G401 (cell line): ENCODE results near the gene RIC1. TPM values are rescaled to one million over a fixed set of nuclear protein-coding genes. Genes with fewer than 3 reads are reported as not detected.
"Not testable (repeated sequence)": the region's sequence is repeated elsewhere in the genome, so short reads cannot be mapped to it uniquely, and the experiment has no call there.

Source experiments
- DNase-seq: peaks from one replicate; pipeline ENCODE4 v3.0.0-alpha.2; 2015; ENCODE audit warnings: low spot score
- in situ Hi-C: cut with HindIII; loops from 2 replicates; pipeline ENCODE4 v1.10.0; 2016; ENCODE audit warnings: low sequenced_read_pairs, mixed read lengths
- total RNA-seq: library from RNA; depleted of rRNA; stranded (reverse); fragments of >200 nt; shearing (Covaris generic); gene quantifications from 2 replicates; pipeline ENCODE4 v1.2.3, GENCODE V29; 2014

RIC1 gene
- total RNA-seq, 1 experiment from 2014 or later: 17.1 TPM

DNA sequence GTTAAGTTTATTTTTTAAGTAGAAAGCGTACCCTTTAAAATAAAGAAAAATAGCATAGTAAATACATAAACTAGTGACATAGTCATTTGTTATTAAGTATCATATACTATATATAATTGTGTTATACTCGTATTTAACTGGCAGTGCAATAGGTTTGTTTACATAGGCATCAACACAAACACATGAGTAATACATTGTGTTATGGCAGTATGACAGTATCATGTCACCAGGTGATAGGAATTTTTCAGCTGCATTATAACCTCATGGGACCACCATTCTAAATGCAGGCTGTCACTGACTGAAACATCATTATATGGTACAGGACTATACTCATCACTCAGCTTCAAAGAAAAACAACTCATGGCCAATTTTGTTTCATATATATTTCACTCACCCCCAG, 8.4 kb upstream of the RIC1 start:
- DNase-seq: no peak
- in situ Hi-C loops: loop anchor here (10.0 kb wide), 1 partner anchor 164 kb away; no protein-coding TSS in a partner anchor

DNA sequence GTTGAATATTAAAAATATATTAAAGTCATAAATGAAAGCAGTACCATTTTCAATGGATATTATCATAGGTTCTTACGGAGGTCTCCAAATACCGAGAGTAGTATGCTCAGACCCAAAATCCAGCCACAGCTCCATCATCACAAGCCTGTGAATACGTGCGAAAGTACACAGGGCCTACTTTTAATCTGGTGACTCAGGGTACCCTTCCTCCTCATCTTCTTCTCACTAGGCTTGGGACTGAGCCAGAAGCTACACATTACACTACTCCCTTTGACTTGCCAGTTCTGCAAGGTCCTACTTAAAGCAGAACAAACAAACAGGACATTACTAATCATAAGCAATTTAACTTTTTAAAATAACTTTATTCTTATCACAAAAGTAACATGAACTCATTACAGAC, 7.6 kb upstream of the RIC1 start:
- no peak for DNase-seq
- in situ Hi-C loops: loop anchor here (10.0 kb wide), 1 partner anchor 163 kb away; no protein-coding TSS in a partner anchor

DNA sequence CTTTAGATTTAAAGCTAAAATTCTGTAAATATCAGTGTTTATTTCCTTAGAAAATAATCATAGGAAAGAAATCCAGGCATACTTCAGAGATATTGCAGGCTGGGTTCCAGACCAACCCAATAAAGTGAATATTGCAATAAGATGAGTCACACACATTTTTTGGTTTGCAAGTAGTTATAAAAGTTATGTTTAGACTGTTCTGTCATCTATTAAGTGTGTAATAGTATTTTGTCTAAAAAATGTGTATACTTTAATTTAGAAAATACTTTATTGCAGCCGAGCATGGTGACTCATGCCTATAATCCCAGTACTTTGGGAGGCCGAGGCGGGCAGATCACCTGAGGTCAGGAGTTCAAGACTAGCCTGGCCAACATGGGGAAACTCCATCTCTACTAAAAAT, 6.9 kb upstream of the RIC1 start:
- DNase-seq: no peak
- in situ Hi-C loops: loop anchor here (10.0 kb wide), 1 partner anchor 163 kb away; no protein-coding TSS in a partner anchor

DNA sequence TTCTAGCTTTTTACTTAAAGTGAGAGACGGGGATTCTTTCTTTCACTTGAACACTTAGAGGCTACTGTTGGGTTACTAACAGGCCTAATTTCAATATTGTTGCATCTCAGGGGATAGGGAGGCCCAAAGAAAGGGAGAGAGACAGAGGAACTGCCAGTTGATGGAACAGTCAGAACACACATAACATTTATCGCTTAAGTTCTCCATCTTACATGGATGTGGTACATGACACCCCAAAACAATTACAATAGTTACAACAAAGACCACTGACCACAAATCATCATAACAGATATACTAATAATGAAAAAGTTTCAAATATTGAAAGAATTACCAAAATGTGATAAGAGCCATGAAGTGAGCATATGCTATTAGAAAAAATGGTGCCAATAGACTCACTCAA, 4.3 kb upstream of the RIC1 start:
- DNase-seq: no peak
- in situ Hi-C loops: loop anchor here (10.0 kb wide), 1 partner anchor 160 kb away; no protein-coding TSS in a partner anchor

GRCh38 chr9:5626727-5627634, 1.9 kb upstream of the RIC1 start:
- in situ Hi-C loops: loop anchor here (10.0 kb wide), 1 partner anchor 158 kb away; no protein-coding TSS in a partner anchor
- peak; percentile 27 for DNase-seq

DNA sequence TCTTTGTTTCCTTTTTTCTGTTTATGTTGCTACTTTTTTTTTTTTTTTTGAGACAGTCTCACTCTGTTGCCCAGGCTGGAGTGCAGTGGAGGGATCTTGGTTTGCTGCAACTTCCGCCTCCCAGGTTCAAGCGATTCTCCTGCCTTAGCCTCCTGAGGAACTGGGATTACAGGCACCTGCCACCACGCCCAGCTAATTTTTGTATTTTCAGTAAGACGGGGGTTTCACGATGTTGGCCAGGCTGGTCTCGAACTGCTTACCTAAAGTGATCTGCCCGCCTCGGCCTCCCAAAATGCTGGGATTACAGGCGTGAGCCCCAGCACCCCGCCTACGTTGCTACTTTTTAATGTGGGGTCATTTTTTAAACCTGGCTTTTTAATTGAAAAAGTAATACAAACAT, 1.2 kb upstream of the RIC1 start:
- not testable (repeated sequence) for DNase-seq
- in situ Hi-C loops: loop anchor here (10.0 kb wide), 1 partner anchor 157 kb away; no protein-coding TSS in a partner anchor

DNA sequence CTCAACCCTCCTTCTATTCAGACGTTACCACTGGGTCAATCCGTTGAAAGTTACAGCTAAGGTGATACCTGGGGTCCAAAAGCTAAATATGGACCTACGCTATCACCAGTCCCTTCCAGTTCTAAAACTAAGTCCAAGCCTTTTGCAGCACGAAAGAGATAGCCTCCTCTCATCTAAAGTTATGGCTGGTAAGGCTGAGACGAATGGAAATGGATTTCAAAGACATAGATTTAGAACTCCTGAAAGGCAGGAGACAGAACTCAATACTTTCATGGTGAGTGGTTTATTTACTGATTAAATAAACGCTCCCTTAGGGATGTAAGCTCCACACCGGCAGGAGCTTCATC, 751 bp upstream of the RIC1 start:
- no peak for DNase-seq
- in situ Hi-C loops: loop anchor here (10.0 kb wide), 1 partner anchor 157 kb away; no protein-coding TSS in a partner anchor

DNA sequence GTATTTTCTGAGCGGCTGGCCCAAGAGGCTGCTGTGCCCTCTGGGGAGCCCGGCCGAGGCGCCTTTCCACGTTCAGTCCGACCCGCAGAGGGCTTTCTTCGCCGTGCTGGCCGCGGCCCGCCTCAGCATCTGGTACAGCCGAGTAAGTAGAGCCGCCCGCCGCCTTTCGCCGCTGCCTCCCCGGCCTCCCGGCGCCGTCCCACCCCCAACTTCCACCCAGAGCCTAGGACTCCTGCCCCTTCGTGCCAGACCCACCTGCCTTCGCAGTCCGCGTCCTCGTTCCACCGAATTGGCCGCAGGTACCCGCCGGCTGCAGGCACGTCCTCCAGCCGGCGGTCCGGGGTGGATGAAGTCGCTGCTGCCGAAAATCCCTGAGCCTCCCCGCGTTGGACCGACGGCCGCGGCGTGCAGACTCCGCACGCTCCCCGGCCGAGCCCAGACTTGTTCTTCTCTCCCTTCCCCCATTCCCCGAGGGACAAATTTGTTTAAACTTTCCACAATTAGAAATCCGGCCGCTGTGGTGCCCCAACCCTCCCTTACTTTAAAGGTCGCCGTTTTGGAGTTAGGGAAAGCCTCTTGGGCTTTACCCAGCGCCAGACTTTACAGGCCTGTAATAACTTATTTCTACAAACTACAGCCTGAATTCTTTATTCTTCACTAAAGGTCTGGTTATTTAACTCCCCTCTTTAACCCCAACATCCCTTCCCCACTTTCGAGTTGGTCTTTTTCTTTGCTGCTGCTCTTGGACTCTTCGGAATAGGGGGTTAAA, 589 bp downstream of the RIC1 start:
- DNase-seq: peak; percentile 48
- in situ Hi-C loops: loop anchor here (10.0 kb wide), 1 partner anchor 155 kb away; no protein-coding TSS in a partner anchor

DNA sequence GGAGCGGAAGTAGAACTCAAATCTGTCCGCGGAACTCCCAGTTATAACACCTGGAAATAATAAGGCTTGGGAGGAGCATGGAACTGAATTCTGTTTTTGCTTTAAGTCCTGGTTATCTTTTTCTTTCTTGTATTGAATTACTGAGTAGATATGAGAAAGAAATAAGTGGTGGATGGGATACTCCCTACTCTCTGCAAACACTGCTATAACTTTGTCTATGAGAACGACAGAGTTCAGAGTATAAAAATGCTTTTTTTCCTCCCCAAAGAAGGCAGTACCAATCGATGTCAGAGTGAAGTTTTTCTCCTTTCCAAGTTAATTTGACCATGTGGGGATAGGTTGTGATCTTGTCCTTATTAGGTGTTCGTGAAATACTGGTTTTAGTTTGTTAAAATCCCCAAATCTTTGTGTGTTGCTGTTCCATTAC, 1.2 kb downstream of the RIC1 start:
- peak; percentile 30 for DNase-seq

DNA sequence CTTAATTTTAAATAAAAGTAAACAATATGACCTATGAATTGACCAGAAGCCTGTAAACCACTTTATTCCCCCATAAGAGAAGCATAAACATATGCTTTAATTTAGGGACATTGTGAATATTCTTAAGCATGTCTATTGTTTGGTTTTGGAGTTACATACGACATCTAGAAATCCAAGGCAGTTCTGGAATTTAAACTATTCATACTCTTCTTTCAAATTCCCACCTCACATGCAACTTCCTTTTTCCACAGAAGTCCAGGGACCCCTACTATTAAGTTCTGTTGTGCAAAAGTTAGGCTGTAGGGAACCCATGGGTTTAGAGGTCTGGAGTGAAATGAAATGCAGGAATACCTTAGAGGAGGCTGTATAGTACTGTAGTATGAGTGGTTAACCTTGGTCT, 2.1 kb downstream of the RIC1 start:
- DNase-seq: no peak
- in situ Hi-C loops: no loop called here

More for the DNA sequence above, 1.2 kb downstream of the RIC1 start:
- in situ Hi-C loops: no loop called here

DNA sequence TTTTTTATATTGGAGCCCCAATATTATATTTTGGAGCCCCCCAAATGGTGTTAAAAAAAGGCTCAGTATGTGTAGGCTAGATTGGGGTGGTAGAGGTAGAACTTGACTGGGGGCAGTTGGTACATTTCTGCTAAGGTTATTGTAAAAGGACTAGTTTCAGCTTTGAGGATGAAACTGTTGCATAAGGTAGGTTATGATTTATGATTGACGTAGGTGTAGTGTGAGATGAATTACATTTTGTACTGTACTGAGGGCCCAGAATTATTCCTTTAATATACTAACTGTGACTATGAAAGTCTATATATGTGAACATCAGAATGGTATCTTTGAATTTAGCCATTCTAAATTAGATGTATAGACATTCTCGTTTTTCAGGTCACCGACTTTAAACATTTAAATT, 3.6 kb downstream of the RIC1 start:
- DNase-seq: no peak
- in situ Hi-C loops: no loop called here

- in situ Hi-C loops: no loop called here
Observed at GRCh38 chr9:5633243-5633642, 4.3 kb downstream of the RIC1 start.

GRCh38 chr9:5635390-5635789, 6.5 kb downstream of the RIC1 start:
- no peak for DNase-seq
- in situ Hi-C loops: no loop called here

More at GRCh38 chr9:5633243-5633642, 4.3 kb downstream of the RIC1 start:
- DNase-seq: no peak

GRCh38 chr9:5639816-5640215, 10.9 kb downstream of the RIC1 start:
- in situ Hi-C loops: no loop called here
- DNase-seq: no peak

DNA sequence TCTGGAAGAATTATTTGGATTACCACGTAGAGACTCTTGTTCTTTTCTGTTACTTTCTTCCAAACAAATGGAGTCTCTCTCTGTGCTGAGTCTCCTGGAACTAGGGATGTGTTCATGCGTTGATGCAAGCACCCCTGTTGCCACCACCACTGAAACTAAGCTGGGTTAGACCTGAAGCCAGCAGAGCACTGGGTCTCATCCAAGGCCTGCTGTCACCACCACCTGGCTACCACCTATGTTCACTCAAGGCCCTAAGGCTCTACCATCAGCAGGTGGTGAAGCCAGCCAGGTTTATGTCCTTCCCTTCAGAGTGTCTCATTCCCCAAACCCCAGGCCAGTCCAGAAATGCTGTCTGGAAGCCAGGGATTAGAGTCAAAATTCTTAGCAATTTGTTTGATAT, 13.3 kb downstream of the RIC1 start:
- in situ Hi-C loops: no loop called here
- peak; percentile 96 for DNase-seq

- in situ Hi-C loops: no loop called here
Observed at GRCh38 chr9:5643005-5643624, 14.2 kb downstream of the RIC1 start.

DNA sequence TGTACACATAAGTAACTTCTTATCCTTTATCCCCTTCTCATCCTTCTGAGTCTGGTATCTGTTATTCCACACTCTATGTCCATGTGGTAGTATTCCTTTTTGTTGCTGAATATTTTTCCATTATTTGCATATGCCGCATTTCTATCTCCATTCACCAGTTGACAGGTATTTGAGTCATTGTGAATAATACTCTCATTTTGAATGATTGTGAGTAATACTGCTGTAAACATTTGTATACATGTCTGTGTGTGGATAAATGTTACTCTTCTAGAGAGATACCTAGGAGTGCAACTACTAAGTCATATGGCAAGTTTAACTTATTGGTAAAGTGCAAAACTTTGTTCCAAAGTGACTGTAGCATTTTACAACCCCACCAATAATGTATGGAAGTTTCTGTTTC, 15.6 kb downstream of the RIC1 start:
- no peak for DNase-seq
- in situ Hi-C loops: no loop called here

More at GRCh38 chr9:5643005-5643624, 14.2 kb downstream of the RIC1 start:
- no peak for DNase-seq

GRCh38 chr9:5646116-5646515, 17.2 kb downstream of the RIC1 start:
- no peak for DNase-seq
- in situ Hi-C loops: no loop called here

DNA sequence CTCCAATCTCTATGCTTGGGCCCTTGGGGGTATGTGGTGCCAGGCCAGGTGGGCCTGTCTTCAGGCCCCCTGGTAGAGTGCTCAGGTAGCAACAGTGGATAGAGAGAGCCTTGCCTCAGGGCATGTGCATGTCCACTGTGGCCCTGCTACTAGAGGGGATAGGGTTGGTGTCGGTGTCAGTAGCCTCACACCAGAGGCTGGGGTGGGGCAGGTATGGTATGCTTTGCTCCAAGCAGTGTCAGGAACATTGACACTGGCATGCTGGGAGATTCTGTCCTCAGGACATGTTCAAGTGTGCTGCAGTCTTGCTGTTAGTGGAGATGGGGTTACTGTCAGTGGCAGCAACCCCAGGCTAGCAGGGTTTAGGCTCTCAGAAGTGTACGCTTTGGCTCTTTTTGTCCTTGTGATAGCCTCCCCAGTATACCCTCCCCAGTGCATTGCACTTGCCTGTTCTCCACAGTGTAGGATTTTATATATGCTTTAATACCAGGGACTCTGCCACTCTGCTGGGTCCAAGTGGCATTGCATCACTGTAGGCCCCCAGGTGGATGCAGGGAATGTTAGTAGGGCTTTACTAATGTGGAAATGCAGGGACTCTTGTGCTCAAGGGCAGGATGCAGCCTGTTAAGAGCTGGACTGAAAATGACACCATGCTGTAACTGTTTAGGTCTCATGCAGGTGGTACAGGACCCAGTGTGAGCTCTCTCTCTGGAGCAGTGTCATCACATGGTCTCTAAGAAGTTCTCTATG, 21.6 kb downstream of the RIC1 start:
- in situ Hi-C loops: no loop called here
- no peak for DNase-seq
